Endothelial cell of umbilical vein (primary cell): ENCODE measurements around the gene ZSCAN5A. TPM values are rescaled to one million over a fixed set of nuclear protein-coding genes. Genes with fewer than 3 reads are reported as not detected.

ENCODE experiments used
- BruUV-seq: library from RNA; stranded (reverse); fragments of 400-500 nt; replicated peaks from 2 replicates; lab custom pipeline; 2021; lab: Mats Ljungman, UMichigan
- CTCF ChIA-PET: fragments of 300-600, 350-600 bp; sonication (Branson Sonifier 250); formaldehyde crosslinking; loops from one replicate; lab custom pipeline; 2021; ENCODE audit warnings: antibody characterized with exemption, inconsistent platforms; lab: Charles Lee
- POLR2A ChIA-PET: fragments of 300-600, 350-600 bp; sonication (Branson Sonifier 250); formaldehyde crosslinking; loops from one replicate; lab custom pipeline; 2021; ENCODE audit warnings: antibody characterized with exemption, inconsistent platforms; lab: Charles Lee
- DNase-seq: peaks from one replicate; pipeline ENCODE4 v3.0.0-alpha.2; 2011; ENCODE audit warnings: low read depth, low spot score
- FAIRE-seq: peaks from 2 replicates; lab custom pipeline; 2011; peaks lifted over from hg19 to GRCh38; lab: Jason Lieb, UNC
- H2AFZ ChIP-seq: 2 replicates; pipeline ENCODE4 v1.6.0; 2012; ENCODE audit warnings: low read depth, low read length, control low read depth, inconsistent platforms
- H3K27ac ChIP-seq: 2 replicates; pipeline ENCODE4 v1.5.1; 2011; ENCODE audit warnings: low read depth, mild to moderate bottlenecking, control low read depth, low read length, moderate library complexity; ENCODE audit not compliant: insufficient read depth
- H3K27me3 ChIP-seq, 2 experiments: 2 replicates each; pipeline versions ENCODE4 v1.6.0 to v1.6.1; 2011; ENCODE audit warnings: low read length in 2 of 2, mixed read lengths in 1 of 2; ENCODE audit not compliant: control insufficient read depth in 2 of 2, insufficient read depth in 2 of 2
- H3K36me3 ChIP-seq, 2 experiments: 2 replicates in 1 of 2; 3 replicates in 1 of 2; pipeline ENCODE4 v1.5.1; 2011; ENCODE audit warnings: low read length in 2 of 2, mild to moderate bottlenecking in 1 of 2, moderate library complexity in 1 of 2; ENCODE audit not compliant: control insufficient read depth in 2 of 2, insufficient read depth in 2 of 2; ENCODE audit errors: extremely low read depth in 1 of 2
- H3K4me1 ChIP-seq: 3 replicates; pipeline ENCODE4 v1.5.1; 2011; ENCODE audit warnings: mild to moderate bottlenecking, low read length; ENCODE audit not compliant: control insufficient read depth, insufficient read depth; ENCODE audit errors: extremely low read depth
- H3K4me2 ChIP-seq: 2 replicates; pipeline ENCODE4 v1.6.1; 2011; ENCODE audit warnings: low read length, control low read depth, mixed read lengths; ENCODE audit not compliant: insufficient read depth
- H3K4me3 ChIP-seq, 3 experiments: fragments of 200-600 bp in 1 of 3; sonication (generic), shearing (Covaris generic) in 1 of 3; replicated peaks in 1 of 3; 2 replicates each; pipeline ENCODE4 v1.5.1; 2011 to 2016; ENCODE audit warnings: control low read depth in 3 of 3, low read length in 3 of 3, mild to moderate bottlenecking in 2 of 3, inconsistent platforms in 1 of 3, low read depth in 1 of 3, moderate library complexity in 1 of 3; ENCODE audit not compliant: insufficient read depth in 1 of 3
- H3K79me2 ChIP-seq: 2 replicates; pipeline ENCODE4 v1.6.0; 2012; ENCODE audit warnings: low read length, inconsistent platforms; ENCODE audit not compliant: control insufficient read depth, insufficient read depth
- H3K9ac ChIP-seq: replicated peaks from 2 replicates; pipeline ENCODE3; 2011; ENCODE audit warnings: low read length, control low read depth; ENCODE audit not compliant: insufficient read depth; ENCODE audit errors: extremely low read depth
- H3K9me1 ChIP-seq: replicated peaks from 3 replicates; pipeline ENCODE4 v1.6.0; 2011; ENCODE audit warnings: mild to moderate bottlenecking, low read length; ENCODE audit not compliant: control insufficient read depth, insufficient read depth; ENCODE audit errors: extremely low read depth
- H3K9me3 ChIP-seq: replicated peaks from 2 replicates; pipeline ENCODE4 v1.5.1; 2012; ENCODE audit warnings: low read length, inconsistent platforms; ENCODE audit not compliant: control insufficient read depth, insufficient read depth
- H4K20me1 ChIP-seq: replicated peaks from 2 replicates; pipeline ENCODE3; 2011; ENCODE audit warnings: mild to moderate bottlenecking, low read length; ENCODE audit not compliant: control insufficient read depth, insufficient read depth; ENCODE audit errors: extremely low read depth
- CTCF ChIP-seq, 2 donors: IDR thresholded peaks; 1 replicate in 1 of 2; 2 replicates in 1 of 2; pipeline ENCODE4 v1.5.1; 2011; ENCODE audit warnings: low read length in 2 of 2, mild to moderate bottlenecking in 2 of 2, moderate library complexity in 2 of 2, control low read depth in 1 of 2, inconsistent platforms in 1 of 2, low read depth in 1 of 2; ENCODE audit not compliant: insufficient read depth in 1 of 2; ENCODE audit errors: extremely low read depth in 1 of 2
- EZH2 ChIP-seq: IDR thresholded peaks from 2 replicates; pipeline ENCODE4 v1.6.1; 2012; ENCODE audit warnings: borderline replicate concordance, low read depth, mild to moderate bottlenecking, moderate library complexity, low read length, inconsistent platforms; ENCODE audit not compliant: severe bottlenecking
- FOS ChIP-seq: IDR thresholded peaks from 2 replicates; pipeline ENCODE4 v1.6.1; 2011; ENCODE audit warnings: mild to moderate bottlenecking, low read length, moderate library complexity, borderline replicate concordance; ENCODE audit not compliant: insufficient read depth
- GATA2 ChIP-seq: IDR thresholded peaks from 2 replicates; pipeline ENCODE4 v1.7.0; 2011; ENCODE audit warnings: low read depth, mild to moderate bottlenecking, moderate library complexity, mixed read lengths, low read length; ENCODE audit not compliant: insufficient read length, insufficient read depth
- JUN ChIP-seq: IDR thresholded peaks from 2 replicates; pipeline ENCODE4 v1.6.1; 2011; ENCODE audit warnings: borderline replicate concordance, low read depth; ENCODE audit not compliant: insufficient read length, insufficient read depth
- MAX ChIP-seq: IDR thresholded peaks from 2 replicates; pipeline ENCODE4 v1.6.1; 2011; ENCODE audit not compliant: insufficient read depth, insufficient read length
- MYC ChIP-seq: IDR thresholded peaks from one replicate; pipeline ENCODE4 v1.6.1; 2011; ENCODE audit warnings: mild to moderate bottlenecking, low read depth, low read length
- POLR2A ChIP-seq: IDR thresholded peaks from 2 replicates; pipeline ENCODE4 v1.6.1; 2012; ENCODE audit warnings: low read depth, mild to moderate bottlenecking, control low read depth, low read length
- POLR2AphosphoS5 ChIP-seq: IDR thresholded peaks from 2 replicates; pipeline ENCODE4 v1.6.1; 2012; ENCODE audit warnings: low read depth, mild to moderate bottlenecking, control low read depth, low read length, moderate library complexity; ENCODE audit not compliant: insufficient read depth
- dilution Hi-C: fragments of 300-500 bp; cut with MboI; formaldehyde crosslinking; loops from one replicate; pipeline ENCODE4 v1.15.0; 2019; ENCODE audit warnings: low sequenced_read_pairs; ENCODE audit not compliant: extremely low pct_ligation_motif_present
- intact Hi-C: fragments of 100-400 bp; cut with micrococcal nuclease; formaldehyde crosslinking; loops from one replicate; pipeline ENCODE4 v1.10.0; 2022
- polyA plus RNA-seq, 4 experiments: library from polyadenylated mRNA; depleted of rRNA in 3 of 4; stranded (reverse) in 3 of 4; unstranded in 1 of 4; fragments of >200 nt; gene quantifications; 2 replicates each; pipeline versions ENCODE4 v1.2.1 to v1.2.3, GENCODE V29; 2011 to 2012; ENCODE audit warnings: missing spikeins in 1 of 4
- total RNA-seq: library from RNA; stranded (reverse); gene quantifications from 2 replicates; pipeline ENCODE4 v1.2.3, GENCODE V29; 2021

Gene ZSCAN5A
- total and polyA plus RNA-seq, 2 donors (not counting 3 experiments of a cell fraction or from before 2014, with no cell fraction given): 5.1 to 12.2 TPM

GRCh38 chr19:56355517-56355916, 40.9 kb upstream of the ZSCAN5A start:
- Histone ChIP-seq H4K20me1 (no peaks in the 10 kb centered on the region), H3K27me3 (no peaks in the 10 kb centered on the region), H3K4me3 (no peak overlapping the region), H2AFZ (no peak overlapping the region), H3K36me3 (no peaks in the 10 kb centered on the region), H3K4me2 (no peak overlapping the region), H3K27ac (no peak overlapping the region), H3K9me3 (no peaks in the 10 kb centered on the region), H3K9ac (no peak overlapping the region), H3K4me1 (no peaks in the 10 kb centered on the region), H3K9me1 (no peaks in the 10 kb centered on the region), H3K79me2 (no peaks in the 10 kb centered on the region)
- CTCF ChIA-PET: no interaction called here
- DNase-seq (no peak), FAIRE-seq (no peak)
- POLR2A ChIA-PET: no interaction called here
- intact Hi-C loops: no loop called here
- BruUV-seq: no TSS peak
- dilution Hi-C loops: no loop called here
- TF ChIP-seq MAX: no peak
- TF ChIP-seq JUN: no peak
- no peak for TF ChIP-seq POLR2A
- no peak for TF ChIP-seq EZH2
- no peak for TF ChIP-seq FOS
- no peak for TF ChIP-seq CTCF (IDR thresholded peaks at IDR 0.05; ENCODE audit: extremely low read depth in 1 of 2, insufficient read depth in 1 of 2, low read depth in 1 of 2, low read length in 2 of 2)

GRCh38 chr19:56351208-56351607, 36.6 kb upstream of the ZSCAN5A start:
- Histone ChIP-seq H3K36me3 (no peaks in the 10 kb centered on the region), H3K4me1 (no peaks in the 10 kb centered on the region), H3K9me1 (no peaks in the 10 kb centered on the region), H2AFZ (no peak overlapping the region), H3K9me3 (no peaks in the 10 kb centered on the region), H3K79me2 (no peaks in the 10 kb centered on the region), H3K27ac (no peak overlapping the region), H4K20me1 (no peaks in the 10 kb centered on the region), H3K27me3 (no peaks in the 10 kb centered on the region), H3K9ac (no peak overlapping the region), H3K4me2 (no peak overlapping the region), H3K4me3 (no peak overlapping the region)
- DNase-seq (no peak), FAIRE-seq (no peak)
- dilution Hi-C loops: no loop called here
- intact Hi-C loops: no loop called here
- no peak for TF ChIP-seq MYC
- TF ChIP-seq POLR2A: no peak
- no peak for TF ChIP-seq EZH2
- no peak for TF ChIP-seq POLR2AphosphoS5
- no peak for TF ChIP-seq GATA2
- TF ChIP-seq MAX: no peak
- TF ChIP-seq FOS: no peak
- no peak for TF ChIP-seq JUN
- no peak for TF ChIP-seq CTCF (IDR thresholded peaks at IDR 0.05; ENCODE audit: extremely low read depth in 1 of 2, insufficient read depth in 1 of 2, low read depth in 1 of 2, low read length in 2 of 2)
- BruUV-seq: no TSS peak
- ChIA-PET CTCF (interaction anchor here (0.7 to 5.7 kb wide), 5 partner anchors 18 to 718 kb away, joined by 3 to 79 read pairs (median 4); partner anchors contain the start of gene ZSCAN5A), POLR2A (no interaction called here)
